Measurements from ENCODE around the gene RYR1. TPM values are rescaled to one million over a fixed set of nuclear protein-coding genes. Genes with fewer than 3 reads are reported as not detected.
"Not testable (repeated sequence)": the region's sequence is repeated elsewhere in the genome, so short reads cannot be mapped to it uniquely, and the experiment has no call there.

The RYR1 gene
- total RNA-seq, 2 experiments from 2014 or later, result 0.54 to 1.4 TPM

GRCh38 chr19:38551450-38551813 is 117.9 kb downstream of the RYR1 start:
- H3K36me3 ChIP-seq (ENCODE audit: insufficient read depth, low read length), result no peaks in the 10 kb centered on the region
- no peaks in the 10 kb centered on the region for H3K9me3 ChIP-seq (ENCODE audit: low read length)
- no peaks in the 10 kb centered on the region for H3K9me2 ChIP-seq (ENCODE audit: insufficient read depth, low read length)
- no peak overlapping the region for H3K4me3 ChIP-seq (ENCODE audit: low read depth, low read length, poor library complexity, severe bottlenecking)
- H4K20me1 ChIP-seq (ENCODE audit: insufficient read depth, low read length), result no peaks in the 10 kb centered on the region
- no TSS peak for BruUV-seq (replicated peaks)
- H3K27ac ChIP-seq (ENCODE audit: low read depth, low read length, poor library complexity, severe bottlenecking), result no peak overlapping the region
- H2AFZ ChIP-seq (ENCODE audit: low read length), result no peak overlapping the region
- no peak for DNase-seq (ENCODE audit: low spot score)
- no peaks in the 10 kb centered on the region for H3K79me2 ChIP-seq (ENCODE audit: insufficient read depth, low read depth, low read length)
- TF ChIP-seq EZH2phosphoT487 (IDR thresholded peaks at IDR 0.05; ENCODE audit: borderline replicate concordance, low read depth, low read length), result no peak
- TF ChIP-seq, protein P1, sequence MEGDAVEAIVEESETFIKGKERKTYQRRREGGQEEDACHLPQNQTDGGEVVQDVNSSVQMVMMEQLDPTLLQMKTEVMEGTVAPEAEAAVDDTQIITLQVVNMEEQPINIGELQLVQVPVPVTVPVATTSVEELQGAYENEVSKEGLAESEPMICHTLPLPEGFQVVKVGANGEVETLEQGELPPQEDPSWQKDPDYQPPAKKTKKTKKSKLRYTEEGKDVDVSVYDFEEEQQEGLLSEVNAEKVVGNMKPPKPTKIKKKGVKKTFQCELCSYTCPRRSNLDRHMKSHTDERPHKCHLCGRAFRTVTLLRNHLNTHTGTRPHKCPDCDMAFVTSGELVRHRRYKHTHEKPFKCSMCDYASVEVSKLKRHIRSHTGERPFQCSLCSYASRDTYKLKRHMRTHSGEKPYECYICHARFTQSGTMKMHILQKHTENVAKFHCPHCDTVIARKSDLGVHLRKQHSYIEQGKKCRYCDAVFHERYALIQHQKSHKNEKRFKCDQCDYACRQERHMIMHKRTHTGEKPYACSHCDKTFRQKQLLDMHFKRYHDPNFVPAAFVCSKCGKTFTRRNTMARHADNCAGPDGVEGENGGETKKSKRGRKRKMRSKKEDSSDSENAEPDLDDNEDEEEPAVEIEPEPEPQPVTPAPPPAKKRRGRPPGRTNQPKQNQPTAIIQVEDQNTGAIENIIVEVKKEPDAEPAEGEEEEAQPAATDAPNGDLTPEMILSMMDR (conservative IDR thresholded peaks at IDR 0.05; ENCODE audit: low read length), result no peak
- POLR2A ChIA-PET, result interaction anchor here (1.6 kb wide), 1 partner anchor 68 kb away, joined by 3 read pairs; the partner anchor contains the start of gene EIF3K
- CTCF ChIA-PET (ENCODE audit: unreplicated experiment), result interaction anchor here (0.6 kb wide), 1 partner anchor 96 kb away, joined by 3 read pairs; the partner anchor contains the start of gene ACTN4
- intact Hi-C loops (cut with micrococcal nuclease; ENCODE audit: unreplicated experiment), result no loop called here
- peaks cover 20% of the 10 kb centered on the region for H3K4me1 ChIP-seq (ENCODE audit: insufficient read depth, low read length, poor library complexity, severe bottlenecking)
- no peak overlapping the region for H3K4me2 ChIP-seq (ENCODE audit: low read length)

GRCh38 chr19:38553239-38553638 is 119.7 kb downstream of the RYR1 start:
- H3K79me2 ChIP-seq (ENCODE audit: insufficient read depth, low read depth, low read length); H3K9me2 ChIP-seq (ENCODE audit: insufficient read depth, low read length); H4K20me1 ChIP-seq (ENCODE audit: insufficient read depth, low read length); H3K4me2 ChIP-seq (ENCODE audit: low read length); H3K27ac ChIP-seq (ENCODE audit: low read depth, low read length, poor library complexity, severe bottlenecking); H3K4me3 ChIP-seq (ENCODE audit: low read depth, low read length, poor library complexity, severe bottlenecking); H3K9me3 ChIP-seq (ENCODE audit: low read length); CTCF ChIA-PET (ENCODE audit: unreplicated experiment); intact Hi-C loops (cut with micrococcal nuclease; ENCODE audit: unreplicated experiment); H2AFZ ChIP-seq (ENCODE audit: low read length); BruUV-seq (replicated peaks); DNase-seq (ENCODE audit: low spot score); H3K36me3 ChIP-seq (ENCODE audit: insufficient read depth, low read length): not testable (repeated sequence)
- peaks cover 18% of the 10 kb centered on the region for H3K4me1 ChIP-seq (ENCODE audit: insufficient read depth, low read length, poor library complexity, severe bottlenecking)
- POLR2A ChIA-PET, result interaction anchor here (0.7 kb wide), 1 partner anchor 10 kb away, joined by 3 read pairs; no protein-coding TSS in a partner anchor

DNA sequence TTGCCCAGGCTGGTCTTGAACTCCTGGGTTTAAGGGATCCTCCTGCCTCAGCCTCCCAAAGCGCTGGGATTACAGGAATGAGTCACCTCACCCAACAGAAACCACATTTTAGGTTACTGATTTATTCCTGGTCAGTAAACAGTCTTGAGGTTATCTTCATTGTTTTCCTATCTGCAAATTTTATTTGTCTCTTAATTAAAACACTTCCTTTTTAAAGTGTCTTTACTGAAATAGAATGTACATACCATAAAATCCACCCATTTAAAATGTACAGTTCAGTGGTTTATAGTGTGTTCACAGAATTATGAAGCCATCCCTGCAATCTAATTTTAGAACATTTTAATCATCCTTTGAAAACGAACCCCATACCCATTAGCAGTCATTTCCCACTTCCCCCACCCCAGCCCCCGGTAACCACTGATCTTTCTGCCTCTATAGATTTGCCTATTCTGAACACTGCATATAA is 121.2 kb downstream of the RYR1 start:
- ChIA-PET POLR2A (no interaction called here), CTCF (ENCODE audit: unreplicated experiment) (no interaction called here)
- H2AFZ ChIP-seq (ENCODE audit: low read length), result peak overlapping the region; percentile 66; the same call in 1 of the 2 replicates
- no TSS peak for BruUV-seq (replicated peaks)
- H3K27ac ChIP-seq (ENCODE audit: low read depth, low read length, poor library complexity, severe bottlenecking), result no peak overlapping the region
- no peaks in the 10 kb centered on the region for H4K20me1 ChIP-seq (ENCODE audit: insufficient read depth, low read length)
- no peaks in the 10 kb centered on the region for H3K79me2 ChIP-seq (ENCODE audit: insufficient read depth, low read depth, low read length)
- H3K9me2 ChIP-seq (ENCODE audit: insufficient read depth, low read length), result no peaks in the 10 kb centered on the region
- H3K4me3 ChIP-seq (ENCODE audit: low read depth, low read length, poor library complexity, severe bottlenecking), result no peak overlapping the region
- H3K9me3 ChIP-seq (ENCODE audit: low read length), result no peaks in the 10 kb centered on the region
- TF ChIP-seq EZH2phosphoT487 (IDR thresholded peaks at IDR 0.05; ENCODE audit: borderline replicate concordance, low read depth, low read length), result no peak
- TF ChIP-seq, protein P1 (conservative IDR thresholded peaks at IDR 0.05; ENCODE audit: low read length), result no peak
- H3K4me1 ChIP-seq (ENCODE audit: insufficient read depth, low read length, poor library complexity, severe bottlenecking), result peaks cover 24% of the 10 kb centered on the region
- peak overlapping the region; percentile 22; the same call in 1 of the 2 replicates for H3K4me2 ChIP-seq (ENCODE audit: low read length)
- DNase-seq (ENCODE audit: low spot score), result no peak
- intact Hi-C loops (cut with micrococcal nuclease; ENCODE audit: unreplicated experiment), result no loop called here
- no peaks in the 10 kb centered on the region for H3K36me3 ChIP-seq (ENCODE audit: insufficient read depth, low read length)

Data from OCI-LY7 (cell line).